GM19328 (cell line): Measurements from ENCODE around the gene TMEM150B.

Source experiments
- ATAC-seq: cut with Tn5 transposase; IDR thresholded peaks from one replicate; pipeline ENCODE4 v1.9.1; 2021; ENCODE audit warnings: mild to moderate bottlenecking, moderate library complexity; ENCODE audit not compliant: unreplicated experiment

Gene TMEM150B

GRCh38 chr19:55308281-55308680 is 16.9 kb downstream of the TMEM150B start:
- no peak for ATAC-seq

GRCh38 chr19:55306712-55307111 is 18.4 kb downstream of the TMEM150B start:
- no peak for ATAC-seq

GRCh38 chr19:55305983-55306562 is 19.1 kb downstream of the TMEM150B start:
- ATAC-seq = no peak

- ATAC-seq = no peak
Measured at GRCh38 chr19:55305491-55305890, 19.6 kb downstream of the TMEM150B start.

DNA sequence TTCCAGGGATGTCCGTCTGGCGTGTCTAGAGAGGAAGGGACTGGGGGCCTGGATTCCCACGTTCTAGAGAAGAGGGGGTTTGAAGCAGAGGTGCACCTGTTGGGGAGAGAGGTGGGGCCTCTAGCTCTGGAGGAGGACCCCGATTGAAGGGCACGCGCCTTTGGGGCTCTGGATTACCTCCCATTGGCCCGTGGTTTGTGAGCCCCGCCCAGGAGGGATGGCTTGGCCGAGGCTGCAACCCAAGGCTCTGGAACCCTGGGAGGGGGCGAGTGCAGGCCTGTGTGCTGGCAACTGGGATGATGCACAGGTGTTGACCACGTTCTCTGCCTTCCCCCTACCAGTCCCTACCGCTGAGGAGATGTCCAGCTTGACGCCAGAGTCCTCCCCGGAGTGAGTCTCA is 20.2 kb downstream of the TMEM150B start:
- no peak for ATAC-seq

GRCh38 chr19:55304279-55304978 is 20.7 kb downstream of the TMEM150B start:
- no peak for ATAC-seq

DNA sequence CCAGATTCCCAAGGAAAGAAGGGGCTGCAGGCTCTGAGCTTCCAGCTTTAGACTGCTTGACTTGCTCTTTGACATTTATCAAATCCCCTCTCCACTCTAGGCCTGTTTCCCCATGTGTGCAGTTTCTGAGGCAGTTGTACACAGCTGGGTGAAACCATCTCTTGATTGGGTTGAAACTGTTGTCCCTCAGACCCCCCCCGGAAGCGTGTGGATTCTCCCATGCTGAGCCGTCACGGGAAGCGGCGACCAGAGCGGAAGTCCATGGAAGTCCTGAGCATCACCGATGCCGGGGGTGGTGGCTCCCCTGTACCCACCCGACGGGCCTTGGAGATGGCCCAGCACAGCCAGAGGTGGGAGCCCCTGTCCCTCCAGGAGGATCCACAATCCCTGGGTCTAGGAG is 21.7 kb downstream of the TMEM150B start:
- no peak for ATAC-seq

GRCh38 chr19:55302318-55302703 is 22.8 kb downstream of the TMEM150B start:
- no peak for ATAC-seq

DNA sequence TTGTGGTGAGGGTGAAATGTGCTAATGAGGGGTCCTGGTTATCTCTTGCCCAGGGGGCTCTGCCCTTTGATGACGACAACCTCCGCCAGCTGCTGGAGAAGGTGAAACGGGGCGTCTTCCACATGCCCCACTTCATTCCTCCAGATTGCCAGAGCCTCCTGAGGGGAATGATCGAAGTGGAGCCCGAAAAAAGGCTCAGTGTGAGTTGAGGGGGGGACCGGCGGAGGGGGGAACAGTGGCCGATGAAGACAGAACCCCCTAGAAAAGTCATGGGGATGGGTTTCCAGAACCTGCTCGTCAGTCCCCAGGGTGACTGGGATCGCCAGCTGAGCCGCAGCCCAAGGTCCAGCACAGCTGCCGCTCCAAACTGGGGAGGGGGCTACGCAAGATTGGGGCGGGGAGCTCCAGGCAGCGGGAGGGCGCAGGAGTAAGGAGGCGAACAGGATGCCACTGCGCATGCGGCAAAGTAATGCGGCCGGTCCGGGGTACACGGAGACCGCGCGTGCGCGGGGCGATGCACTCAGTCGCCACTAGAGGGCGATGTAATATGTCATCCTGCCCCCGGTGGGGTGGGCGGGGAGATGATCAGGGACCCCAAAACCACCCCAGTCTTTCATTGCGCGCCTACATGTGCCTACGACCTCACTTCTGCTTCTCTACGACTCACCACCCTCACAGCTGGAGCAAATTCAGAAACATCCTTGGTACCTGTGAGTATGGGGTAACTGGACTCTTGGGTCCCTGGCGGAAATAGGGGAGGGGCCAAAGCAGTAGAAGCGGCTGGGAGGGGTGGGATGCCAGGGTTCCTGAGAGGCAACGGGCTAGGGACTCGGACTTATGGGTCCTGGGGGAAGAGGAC is 23.5 kb downstream of the TMEM150B start:
- no peak for ATAC-seq

DNA sequence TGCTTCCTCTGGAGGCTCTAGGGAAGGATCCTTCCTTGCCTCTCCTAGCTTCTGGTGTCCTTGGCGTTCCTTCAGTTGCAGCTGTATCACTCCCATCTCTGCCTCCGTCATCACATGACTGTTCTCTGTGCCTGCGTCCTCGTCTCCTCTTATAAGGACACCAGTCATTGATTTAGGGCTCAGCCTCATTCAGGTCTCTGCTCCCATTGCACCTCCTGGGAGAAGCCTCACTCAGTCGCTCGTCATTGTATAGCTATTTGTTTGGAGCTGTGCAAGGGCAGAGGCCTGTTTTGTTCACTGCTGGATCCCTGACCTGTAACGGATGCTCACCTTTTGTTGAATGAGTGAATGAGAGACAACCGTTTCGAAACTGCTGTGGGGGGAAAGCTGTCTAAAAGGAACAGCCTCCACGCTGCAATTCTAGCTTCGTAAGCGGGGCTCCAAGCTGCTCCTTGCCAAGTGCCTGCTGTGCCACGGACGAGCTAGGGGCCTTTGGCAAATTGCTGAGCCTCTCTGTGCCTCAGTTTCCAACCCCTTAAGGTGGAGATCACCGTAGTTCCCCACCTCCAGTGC is 24.2 kb downstream of the TMEM150B start:
- no peak for ATAC-seq

DNA sequence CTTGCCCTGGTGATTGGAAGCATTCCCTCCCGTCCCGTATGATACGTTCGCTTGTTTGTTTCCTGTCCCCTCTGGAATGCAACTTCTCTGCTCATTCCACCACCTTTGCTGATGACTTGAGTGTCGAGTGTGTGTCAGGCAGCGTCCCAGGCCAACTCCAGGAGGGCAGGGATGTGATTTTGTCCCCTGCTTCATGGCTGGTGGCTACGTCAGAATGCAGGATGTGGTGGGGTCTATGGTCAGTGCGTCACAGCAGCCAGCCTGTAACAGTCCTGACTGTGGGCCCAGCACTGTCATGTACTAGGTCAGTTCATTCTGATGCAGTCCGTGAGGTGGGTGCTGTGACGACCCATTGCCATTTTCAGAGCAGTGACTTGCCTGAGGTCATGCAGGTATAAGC is 25.1 kb downstream of the TMEM150B start:
- ATAC-seq = no peak

- ATAC-seq = no peak
Measured at GRCh38 chr19:55297267-55297666, 27.9 kb downstream of the TMEM150B start.

DNA sequence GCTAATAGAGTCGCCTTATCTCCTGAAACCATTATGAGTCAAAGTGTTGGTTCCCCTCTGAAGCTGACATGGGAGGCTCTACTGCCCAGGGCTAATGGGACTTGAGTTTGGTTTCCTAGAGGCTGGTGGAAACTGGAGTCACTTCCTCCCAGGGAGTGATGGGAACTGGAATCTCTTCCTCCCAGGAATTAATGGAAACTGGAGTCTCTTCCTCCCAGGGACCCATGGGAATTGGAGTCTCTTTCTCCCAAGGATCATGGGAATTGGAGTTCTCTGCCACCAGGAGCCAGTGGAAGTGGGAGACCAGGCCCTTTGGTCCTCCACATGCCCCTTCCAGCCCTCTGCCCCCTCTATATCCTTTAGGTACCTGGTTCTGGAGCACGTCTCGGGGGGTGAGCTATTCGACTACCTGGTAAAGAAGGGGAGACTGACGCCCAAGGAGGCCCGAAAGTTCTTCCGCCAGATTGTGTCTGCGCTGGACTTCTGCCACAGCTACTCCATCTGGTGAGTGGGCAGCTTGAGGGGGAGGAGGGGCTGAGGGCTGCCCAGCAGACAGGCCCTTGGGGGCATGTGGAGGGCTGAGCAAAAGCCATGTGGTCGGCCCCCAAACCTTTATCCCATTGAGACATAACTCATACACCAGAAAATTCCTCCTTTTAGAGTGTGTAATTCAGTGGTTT is 35.9 kb downstream of the TMEM150B start:
- no peak for ATAC-seq

GRCh38 chr19:55287361-55288079 is 37.6 kb downstream of the TMEM150B start:
- ATAC-seq = no peak

- ATAC-seq = no peak
Measured at GRCh38 chr19:55285229-55285890, 39.8 kb downstream of the TMEM150B start.

GRCh38 chr19:55284405-55285058 is 40.6 kb downstream of the TMEM150B start:
- ATAC-seq = no peak

GRCh38 chr19:55283548-55284377 is 41.4 kb downstream of the TMEM150B start, which contains the start of gene BRSK1:
BRSK1 (plus strand) TSS chr19:55283997; CDS start chr19:55284443, 446 bp downstream.
- no peak for ATAC-seq
